HepG2 (cell line): Measurements from ENCODE around the gene MRPL38. TPM values are rescaled to one million over a fixed set of nuclear protein-coding genes. Genes with fewer than 3 reads are reported as not detected.

ENCODE experiments used
- CREB1 ChIP-seq, 2 experiments: fragments of 450-650 bp in 1 of 2; IDR thresholded peaks; 2 replicates each; pipeline ENCODE4 v1.6.1; 2016 to 2017; ENCODE audit warnings: control low read depth in 1 of 2, mild to moderate bottlenecking in 1 of 2, missing compliant biosample characterization in 1 of 2, missing genetic modification characterization in 1 of 2
- HMGA1 ChIP-seq: sonication (generic); formaldehyde crosslinking; conservative IDR thresholded peaks from 2 replicates; pipeline ENCODE4 v1.4.0; 2020; ENCODE audit warnings: missing genetic modification reagents
- HNRNPL ChIP-seq: fragments of 200-400 bp; formaldehyde crosslinking; IDR thresholded peaks from 2 replicates; pipeline ENCODE4 v1.6.1; 2017; ENCODE audit warnings: mild to moderate bottlenecking, low read depth, low read length
- IRX3 ChIP-seq: sonication (generic); formaldehyde crosslinking; IDR thresholded peaks from 2 replicates; pipeline ENCODE4 v1.8.1; 2023; ENCODE audit warnings: mild to moderate bottlenecking, low read depth, missing genetic modification reagents, borderline replicate concordance
- KDM5A ChIP-seq: fragments of 200-600 bp; sonication (generic); IDR thresholded peaks from 2 replicates; pipeline ENCODE4 v1.7.0; 2018; ENCODE audit warnings: antibody characterized with exemption, mild to moderate bottlenecking, low read length, borderline replicate concordance
- MEIS1 ChIP-seq: sonication (generic); formaldehyde crosslinking; IDR thresholded peaks from 2 replicates; pipeline ENCODE4 v1.9.0; 2021; ENCODE audit warnings: mild to moderate bottlenecking, missing genetic modification reagents, moderate library complexity, borderline replicate concordance
- MNT ChIP-seq: fragments of 450-650 bp; IDR thresholded peaks from 2 replicates; pipeline ENCODE4 v1.6.1; 2016
- NR1H2 ChIP-seq: sonication (generic); formaldehyde crosslinking; IDR thresholded peaks from 2 replicates; pipeline ENCODE4 v1.8.1; 2022; ENCODE audit warnings: low read depth, missing genetic modification reagents, borderline replicate concordance
- TFDP1 ChIP-seq: IDR thresholded peaks from 2 replicates; pipeline ENCODE4 v1.6.1; 2016; ENCODE audit warnings: missing compliant biosample characterization, missing genetic modification reagents, borderline replicate concordance
- U2AF2 ChIP-seq: fragments of 200-400 bp; formaldehyde crosslinking; IDR thresholded peaks from 2 replicates; pipeline ENCODE4 v1.6.1; 2017; ENCODE audit warnings: low read depth, mild to moderate bottlenecking, low read length
- ZFP90 ChIP-seq: sonication (generic); formaldehyde crosslinking; IDR thresholded peaks from 2 replicates; pipeline ENCODE4 v1.8.0; 2022; ENCODE audit warnings: missing genetic modification reagents, mild to moderate bottlenecking, inconsistent platforms, borderline replicate concordance
- ZKSCAN1 ChIP-seq: fragments of 150-350 bp; IDR thresholded peaks from 2 replicates; pipeline ENCODE4 v1.6.1; 2014; ENCODE audit warnings: low read length
- ZNF326 ChIP-seq: sonication (generic); formaldehyde crosslinking; IDR thresholded peaks from 2 replicates; pipeline ENCODE4 v1.4.0; 2020; ENCODE audit warnings: missing genetic modification reagents, borderline replicate concordance
- ZNF343 ChIP-seq: sonication (generic); formaldehyde crosslinking; IDR thresholded peaks from 2 replicates; pipeline ENCODE4 v1.4.0; 2020; ENCODE audit warnings: mild to moderate bottlenecking, missing genetic modification reagents
- ZNF652 ChIP-seq: IDR thresholded peaks from 2 replicates; pipeline ENCODE4 v1.6.1; 2016; ENCODE audit warnings: low read depth, borderline replicate concordance
- polyA plus RNA-seq, 8 experiments: library from polyadenylated mRNA; depleted of rRNA in 3 of 8; stranded (reverse) in 7 of 8; unstranded in 1 of 8; fragments of >200 nt; fragmentation: Illumina TruSeq in 4 of 8; extraction: Trizol in 4 of 8; gene quantifications; 2 replicates each; pipeline versions ENCODE4 v1.2.1 to v1.2.3, GENCODE V29; 2011 to 2016; ENCODE audit warnings: low read depth in 4 of 8, missing spikeins in 1 of 8, mixed read lengths in 1 of 8; ENCODE audit not compliant: insufficient read depth in 1 of 8
- total RNA-seq, 5 experiments: library from RNA; depleted of rRNA; stranded (reverse); fragments of >200 nt; fragmentation: Illumina TruSeq; extraction: Trizol; gene quantifications; 2 replicates each; pipeline ENCODE4 v1.2.3, GENCODE V29; 2016; ENCODE audit warnings: low read depth in 1 of 5
- TF ChIP-seq, protein P1 (sequence below): sonication (generic); formaldehyde crosslinking; IDR thresholded peaks from 2 replicates; pipeline ENCODE4 v1.4.0; 2020; ENCODE audit warnings: missing genetic modification reagents
- TF ChIP-seq, protein P2 (sequence below): sonication (generic); formaldehyde crosslinking; IDR thresholded peaks from 2 replicates; pipeline ENCODE4 v1.8.1; 2023; ENCODE audit warnings: missing genetic modification reagents, mild to moderate bottlenecking, borderline replicate concordance

The MRPL38 gene
- total and polyA plus RNA-seq, 2 of the 13 experiments (the other 11 are each of a cell fraction or from before 2014, with no cell fraction given), result 83.7 to 125 TPM

DNA sequence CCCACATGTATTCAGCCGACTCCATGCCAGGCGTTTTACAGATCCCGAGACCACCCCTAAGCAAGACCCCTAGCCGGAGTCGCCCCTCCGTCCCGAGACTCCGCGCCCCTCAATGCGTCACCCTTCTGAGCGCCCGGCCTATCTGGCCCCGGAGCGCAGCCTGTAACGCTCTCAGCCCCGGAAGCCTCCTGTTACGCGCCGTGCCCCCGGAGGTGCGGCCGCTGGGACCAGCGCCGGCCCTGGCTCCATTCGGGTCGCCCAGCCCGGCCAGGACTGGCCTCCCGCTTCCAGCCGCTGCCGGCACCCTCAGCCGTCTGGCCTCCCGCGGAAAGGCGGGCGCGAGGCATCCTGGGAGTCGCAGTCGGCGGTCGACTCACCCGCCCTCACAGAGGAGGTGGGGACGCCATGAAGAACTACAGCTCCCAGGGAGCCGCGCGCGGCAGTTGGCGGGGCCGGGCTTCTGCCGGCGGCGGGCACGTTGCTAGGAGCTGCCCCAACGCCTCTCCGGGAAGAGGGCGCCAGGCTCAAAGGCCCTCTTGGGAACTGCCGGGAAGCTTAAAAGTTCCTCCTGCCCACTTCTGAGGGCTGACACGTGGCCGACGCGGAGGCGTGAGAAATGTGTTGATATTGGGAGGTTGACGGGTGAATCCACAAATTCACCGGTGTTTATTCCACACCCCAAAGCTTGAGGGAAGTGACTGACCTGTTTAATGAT is 36.2 kb upstream of the MRPL38 start, which contains the start of gene FBF1 (continued):
- TF ChIP-seq, protein P1, sequence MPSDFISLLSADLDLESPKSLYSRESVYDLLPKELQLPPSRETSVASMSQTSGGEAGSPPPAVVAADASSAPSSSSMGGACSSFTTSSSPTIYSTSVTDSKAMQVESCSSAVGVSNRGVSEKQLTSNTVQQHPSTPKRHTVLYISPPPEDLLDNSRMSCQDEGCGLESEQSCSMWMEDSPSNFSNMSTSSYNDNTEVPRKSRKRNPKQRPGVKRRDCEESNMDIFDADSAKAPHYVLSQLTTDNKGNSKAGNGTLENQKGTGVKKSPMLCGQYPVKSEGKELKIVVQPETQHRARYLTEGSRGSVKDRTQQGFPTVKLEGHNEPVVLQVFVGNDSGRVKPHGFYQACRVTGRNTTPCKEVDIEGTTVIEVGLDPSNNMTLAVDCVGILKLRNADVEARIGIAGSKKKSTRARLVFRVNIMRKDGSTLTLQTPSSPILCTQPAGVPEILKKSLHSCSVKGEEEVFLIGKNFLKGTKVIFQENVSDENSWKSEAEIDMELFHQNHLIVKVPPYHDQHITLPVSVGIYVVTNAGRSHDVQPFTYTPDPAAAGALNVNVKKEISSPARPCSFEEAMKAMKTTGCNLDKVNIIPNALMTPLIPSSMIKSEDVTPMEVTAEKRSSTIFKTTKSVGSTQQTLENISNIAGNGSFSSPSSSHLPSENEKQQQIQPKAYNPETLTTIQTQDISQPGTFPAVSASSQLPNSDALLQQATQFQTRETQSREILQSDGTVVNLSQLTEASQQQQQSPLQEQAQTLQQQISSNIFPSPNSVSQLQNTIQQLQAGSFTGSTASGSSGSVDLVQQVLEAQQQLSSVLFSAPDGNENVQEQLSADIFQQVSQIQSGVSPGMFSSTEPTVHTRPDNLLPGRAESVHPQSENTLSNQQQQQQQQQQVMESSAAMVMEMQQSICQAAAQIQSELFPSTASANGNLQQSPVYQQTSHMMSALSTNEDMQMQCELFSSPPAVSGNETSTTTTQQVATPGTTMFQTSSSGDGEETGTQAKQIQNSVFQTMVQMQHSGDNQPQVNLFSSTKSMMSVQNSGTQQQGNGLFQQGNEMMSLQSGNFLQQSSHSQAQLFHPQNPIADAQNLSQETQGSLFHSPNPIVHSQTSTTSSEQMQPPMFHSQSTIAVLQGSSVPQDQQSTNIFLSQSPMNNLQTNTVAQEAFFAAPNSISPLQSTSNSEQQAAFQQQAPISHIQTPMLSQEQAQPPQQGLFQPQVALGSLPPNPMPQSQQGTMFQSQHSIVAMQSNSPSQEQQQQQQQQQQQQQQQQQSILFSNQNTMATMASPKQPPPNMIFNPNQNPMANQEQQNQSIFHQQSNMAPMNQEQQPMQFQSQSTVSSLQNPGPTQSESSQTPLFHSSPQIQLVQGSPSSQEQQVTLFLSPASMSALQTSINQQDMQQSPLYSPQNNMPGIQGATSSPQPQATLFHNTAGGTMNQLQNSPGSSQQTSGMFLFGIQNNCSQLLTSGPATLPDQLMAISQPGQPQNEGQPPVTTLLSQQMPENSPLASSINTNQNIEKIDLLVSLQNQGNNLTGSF (CRISPR knock-in tag), result 0 out of 2 replicates have a peak, but pooled peaks have one; percentile 15
- TF ChIP-seq KDM5A (no peak; the same call in 1 of the 2 replicates), TFDP1 (CRISPR knock-in tag) (peak; percentile 97), HMGA1 (no peak), ZNF326 (CRISPR knock-in tag) (peak; percentile 95), MNT (peak; percentile 91), MEIS1 (CRISPR knock-in tag) (peak; percentile 79; the same call in 1 of the 2 replicates), ZNF652 (CRISPR knock-in tag) (peak; percentile 53; the same call in 1 of the 2 replicates), ZKSCAN1 (peak; percentile 16; the same call in 1 of the 2 replicates), IRX3 (CRISPR knock-in tag) (0 out of 2 replicates have a peak, but pooled peaks have one; percentile 28), ZFP90 (CRISPR knock-in tag) (peak; percentile 86; the same call in 1 of the 2 replicates), ZNF343 (CRISPR knock-in tag) (peak; percentile 82), CREB1 (IDR thresholded peaks at IDR 0.05) (peak; percentile 53), CREB1 (CRISPR knock-in tag; IDR thresholded peaks at IDR 0.05) (no peak), HNRNPL (peak; percentile 81), U2AF2 (no peak), NR1H2 (CRISPR knock-in tag) (no peak)
- TF ChIP-seq, protein P2, sequence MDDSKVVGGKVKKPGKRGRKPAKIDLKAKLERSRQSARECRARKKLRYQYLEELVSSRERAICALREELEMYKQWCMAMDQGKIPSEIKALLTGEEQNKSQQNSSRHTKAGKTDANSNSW (CRISPR knock-in tag), result no peak
